Motor neuron (in vitro differentiated cells): ENCODE results near the gene YIF1B. TPM values are rescaled to one million over a fixed set of nuclear protein-coding genes. Genes with fewer than 3 reads are reported as not detected.
A peak's percentile ranks its signal among the peaks of the same experiment; 100 is the strongest.

ENCODE experiments used
- ATAC-seq, 8 experiments: fragments of 200-7000 bp; cut with Tn5 transposase; replicated peaks in 6 of 8; 2 replicates each; pipeline ENCODE4 v1.8.0; 2021; ENCODE audit warnings: mild to moderate bottlenecking in 8 of 8, moderate library complexity in 8 of 8
- H3K27ac ChIP-seq, 2 donors: fragments of 250-450 bp; sonication (Bioruptor Pico); 2 replicates each; pipeline ENCODE4 v1.9.0; 2021; ENCODE audit warnings: antibody characterized with exemption in 2 of 2, mild to moderate bottlenecking in 2 of 2, moderate library complexity in 1 of 2
- H3K4me1 ChIP-seq, 2 donors: fragments of 250-450 bp; sonication (Bioruptor Pico); replicated peaks in 1 of 2; 2 replicates each; pipeline ENCODE4 v1.6.1; 2021; ENCODE audit warnings: antibody characterized with exemption in 2 of 2, mild to moderate bottlenecking in 2 of 2, moderate library complexity in 1 of 2
- H3K4me3 ChIP-seq, 5 donors: fragments of 250-450 bp; sonication (Bioruptor Pico); 2 replicates each; pipeline ENCODE4 v1.9.0; 2021; ENCODE audit warnings: antibody characterized with exemption in 5 of 5, mild to moderate bottlenecking in 5 of 5, moderate library complexity in 4 of 5
- WGBS, 10 experiments: fragments of 450-650 bp; shearing (Covaris generic); methylation state at CpG; one replicate each; pipeline ENCODE4 v1.0.0; 2022; 5-methylcytosine and 5-hydroxymethylcytosine counted together
- in situ Hi-C, 9 experiments: fragments of 400-800 bp; cut with MboI; loops; one replicate each; pipeline ENCODE4 v1.15.0; 2021; ENCODE audit warnings: low sequenced_read_pairs in 9 of 9, low pct_unique_long_range_greater_than_20kb in 2 of 9; ENCODE audit not compliant: unreplicated experiment in 9 of 9
- total RNA-seq, 8 experiments: library from RNA; unstranded; fragments of 300-600 nt; gene quantifications; 2 replicates each; pipeline versions ENCODE4 v1.2.3 to v1.2.4, GENCODE V29; 2022

YIF1B gene
- total RNA-seq, 8 experiments from 2014 or later: 38.3 to 283 (median 81.1) TPM

GRCh38 chr19:38291855-38292254 lies 23.9 kb downstream of the YIF1B start:
- 17 to 87% (median 68%) methylated on average over 1 to 11 of the region's 15 CpGs; no CpG with 5 or more reads in 1 of the 10 experiments for WGBS, 10 experiments
- H3K4me3 ChIP-seq: no peak overlapping the region
- no peak overlapping the region for H3K27ac ChIP-seq
- in situ Hi-C loops: no loop called here
- no peak for ATAC-seq
- H3K4me1 ChIP-seq: peaks cover 11 to 14% of the 10 kb centered on the region in 2 donors

GRCh38 chr19:38290631-38291147 lies 25.1 kb downstream of the YIF1B start:
- in situ Hi-C loops: no loop called here
- H3K27ac ChIP-seq: no peak overlapping the region
- peaks cover 11 to 14% of the 10 kb centered on the region in 2 donors for H3K4me1 ChIP-seq
- peak in 6 of 8 experiments; percentile 10 to 89 (median 50) for ATAC-seq
- WGBS, 10 experiments: 32 to 92% (median 65%) methylated on average over 4 to 8 of the region's 13 CpGs; no CpG with 5 or more reads in 4 of the 10 experiments
- H3K4me3 ChIP-seq: no peak overlapping the region

- Histone ChIP-seq H3K4me1 (peaks cover 11 to 14% of the 10 kb centered on the region in 2 donors), H3K4me3 (no peak overlapping the region), H3K27ac (no peak overlapping the region)
- in situ Hi-C loops: no loop called here
- WGBS, 10 experiments: 89 to 100% (median 100%) methylated on average over 1 to 6 of the region's 15 CpGs; no CpG with 5 or more reads in 4 of the 10 experiments
- no peak for ATAC-seq
Measured at GRCh38 chr19:38289955-38290354, 25.8 kb downstream of the YIF1B start.

GRCh38 chr19:38288123-38288855 lies 27.5 kb downstream of the YIF1B start:
- peak in 4 of 8 experiments; percentile 22 to 50 (median 36) for ATAC-seq
- Histone ChIP-seq H3K27ac (peak overlapping the region in 1 of 2 donors; percentile 43), H3K4me1 (peaks cover 11 to 14% of the 10 kb centered on the region in 2 donors), H3K4me3 (no peak overlapping the region)
- 80 to 100% (median 87%) methylated on average over 1 to 3 of the region's 16 CpGs; no CpG with 5 or more reads in 7 of the 10 experiments for WGBS, 10 experiments
- in situ Hi-C loops: no loop called here

GRCh38 chr19:38287604-38288003 lies 28.1 kb downstream of the YIF1B start:
- no peak overlapping the region for H3K27ac ChIP-seq
- H3K4me3 ChIP-seq: no peak overlapping the region
- ATAC-seq: peak in 5 of 8 experiments; percentile 45 to 85 (median 64)
- in situ Hi-C loops: no loop called here
- H3K4me1 ChIP-seq: peaks cover 11 to 14% of the 10 kb centered on the region in 2 donors
- WGBS, 10 experiments: 40 to 76% (median 56%) methylated on average over 1 to 8 of the region's 9 CpGs; no CpG with 5 or more reads in 3 of the 10 experiments

- WGBS, 10 experiments: 13 to 96% (median 37%) methylated on average over 1 to 5 of the region's 5 CpGs; no CpG with 5 or more reads in 3 of the 10 experiments
- no peak for ATAC-seq
- no peak overlapping the region for H3K27ac ChIP-seq
- H3K4me1 ChIP-seq: peaks cover 11 to 14% of the 10 kb centered on the region in 2 donors
- no peak overlapping the region for H3K4me3 ChIP-seq
- in situ Hi-C loops: no loop called here
Measured at GRCh38 chr19:38285567-38285966, 30.2 kb downstream of the YIF1B start.

- no peak for ATAC-seq
- 60 to 100% (median 90%) methylated on average over 1 to 4 of the region's 7 CpGs for WGBS, 10 experiments
Measured at GRCh38 chr19:38284422-38284821, 31.3 kb downstream of the YIF1B start.

GRCh38 chr19:38283271-38283670 lies 32.5 kb downstream of the YIF1B start:
- H3K4me1 ChIP-seq: peaks cover 9 to 14% of the 10 kb centered on the region in 2 donors
- no peak for ATAC-seq
- no peak overlapping the region for H3K27ac ChIP-seq
- H3K4me3 ChIP-seq: no peak overlapping the region
- in situ Hi-C loops: no loop called here
- WGBS, 10 experiments: 76 to 100% (median 93%) methylated on average over 2 to 5 of the region's 8 CpGs; no CpG with 5 or more reads in 4 of the 10 experiments

More at GRCh38 chr19:38284422-38284821, 31.3 kb downstream of the YIF1B start:
- H3K4me3 ChIP-seq: no peak overlapping the region
- peaks cover 11 to 14% of the 10 kb centered on the region in 2 donors for H3K4me1 ChIP-seq
- no peak overlapping the region for H3K27ac ChIP-seq
- in situ Hi-C loops: no loop called here

- H3K4me3 ChIP-seq: no peak overlapping the region
- no peak for ATAC-seq
- peaks cover 0 to 8% of the 10 kb centered on the region in 2 donors for H3K4me1 ChIP-seq
- H3K27ac ChIP-seq: no peak overlapping the region
- in situ Hi-C loops: no loop called here
- WGBS, 10 experiments: 20 to 100% (median 84%) methylated on average over 2 to 4 of the region's 7 CpGs; no CpG with 5 or more reads in 1 of the 10 experiments
Measured at GRCh38 chr19:38281811-38282566, 33.8 kb downstream of the YIF1B start.

GRCh38 chr19:38280030-38280921 lies 35.5 kb downstream of the YIF1B start:
- peaks cover 0 to 8% of the 10 kb centered on the region in 2 donors for H3K4me1 ChIP-seq
- no peak overlapping the region for H3K27ac ChIP-seq
- no peak for ATAC-seq
- in situ Hi-C loops: no loop called here
- 10 to 97% (median 78%) methylated on average over 2 to 15 of the region's 17 CpGs; no CpG with 5 or more reads in 1 of the 10 experiments for WGBS, 10 experiments
- H3K4me3 ChIP-seq: no peak overlapping the region

GRCh38 chr19:38278751-38279150 lies 37.0 kb downstream of the YIF1B start:
- 40 to 80% (median 63%) methylated on average over 1 to 2 of the region's 2 CpGs; no CpG with 5 or more reads in 2 of the 10 experiments for WGBS, 10 experiments
- in situ Hi-C loops: no loop called here
- peaks cover 0 to 8% of the 10 kb centered on the region in 2 donors for H3K4me1 ChIP-seq
- no peak for ATAC-seq
- H3K27ac ChIP-seq: no peak overlapping the region
- no peak overlapping the region for H3K4me3 ChIP-seq

- no peak overlapping the region for H3K4me3 ChIP-seq
- in situ Hi-C loops: no loop called here
- peaks cover 0 to 8% of the 10 kb centered on the region in 2 donors for H3K4me1 ChIP-seq
- H3K27ac ChIP-seq: no peak overlapping the region
- 33 to 89% (median 60%) methylated on average over 1 to 7 of the region's 9 CpGs; no CpG with 5 or more reads in 2 of the 10 experiments for WGBS, 10 experiments
- ATAC-seq: no peak
Measured at GRCh38 chr19:38277969-38278680, 37.6 kb downstream of the YIF1B start.
